ENCODE results near the gene RREB1.

RREB1 gene

DNA sequence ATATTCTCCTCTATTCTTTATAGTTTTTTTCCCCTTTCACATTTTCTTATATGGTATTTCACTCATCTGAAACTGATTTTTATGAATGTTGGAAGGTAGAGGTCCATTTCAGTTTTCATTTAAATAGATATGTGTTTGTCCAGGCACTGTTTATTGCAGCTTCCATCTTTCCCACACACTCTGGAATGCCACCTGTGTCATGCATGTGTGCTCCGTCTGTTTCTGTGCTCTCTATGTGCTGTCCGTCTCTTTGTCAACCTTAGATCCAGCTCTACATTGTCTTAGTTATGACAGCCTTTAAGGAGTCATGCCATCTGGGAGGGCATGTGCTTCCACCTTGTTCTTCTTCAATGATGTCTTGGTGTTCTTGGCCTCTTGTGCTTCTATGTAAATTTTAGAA is 36.4 kb upstream of the RREB1 start:
- H3K36me3 Mint-ChIP-seq (ENCODE audit: low read depth): no peaks in the 10 kb centered on the region
- TF ChIP-seq, protein P1, sequence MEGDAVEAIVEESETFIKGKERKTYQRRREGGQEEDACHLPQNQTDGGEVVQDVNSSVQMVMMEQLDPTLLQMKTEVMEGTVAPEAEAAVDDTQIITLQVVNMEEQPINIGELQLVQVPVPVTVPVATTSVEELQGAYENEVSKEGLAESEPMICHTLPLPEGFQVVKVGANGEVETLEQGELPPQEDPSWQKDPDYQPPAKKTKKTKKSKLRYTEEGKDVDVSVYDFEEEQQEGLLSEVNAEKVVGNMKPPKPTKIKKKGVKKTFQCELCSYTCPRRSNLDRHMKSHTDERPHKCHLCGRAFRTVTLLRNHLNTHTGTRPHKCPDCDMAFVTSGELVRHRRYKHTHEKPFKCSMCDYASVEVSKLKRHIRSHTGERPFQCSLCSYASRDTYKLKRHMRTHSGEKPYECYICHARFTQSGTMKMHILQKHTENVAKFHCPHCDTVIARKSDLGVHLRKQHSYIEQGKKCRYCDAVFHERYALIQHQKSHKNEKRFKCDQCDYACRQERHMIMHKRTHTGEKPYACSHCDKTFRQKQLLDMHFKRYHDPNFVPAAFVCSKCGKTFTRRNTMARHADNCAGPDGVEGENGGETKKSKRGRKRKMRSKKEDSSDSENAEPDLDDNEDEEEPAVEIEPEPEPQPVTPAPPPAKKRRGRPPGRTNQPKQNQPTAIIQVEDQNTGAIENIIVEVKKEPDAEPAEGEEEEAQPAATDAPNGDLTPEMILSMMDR (IDR thresholded peaks at IDR 0.05): no peak
- peaks cover 2% of the 10 kb centered on the region for H3K27me3 Mint-ChIP-seq (ENCODE audit: low read depth, poor library complexity)
- H3K9me3 Mint-ChIP-seq: no peaks in the 10 kb centered on the region
- no peak overlapping the region for H3K27ac Mint-ChIP-seq
- H3K4me3 Mint-ChIP-seq: no peak overlapping the region
- H3K4me1 Mint-ChIP-seq: no peaks in the 10 kb centered on the region
- no peak for DNase-seq

DNA sequence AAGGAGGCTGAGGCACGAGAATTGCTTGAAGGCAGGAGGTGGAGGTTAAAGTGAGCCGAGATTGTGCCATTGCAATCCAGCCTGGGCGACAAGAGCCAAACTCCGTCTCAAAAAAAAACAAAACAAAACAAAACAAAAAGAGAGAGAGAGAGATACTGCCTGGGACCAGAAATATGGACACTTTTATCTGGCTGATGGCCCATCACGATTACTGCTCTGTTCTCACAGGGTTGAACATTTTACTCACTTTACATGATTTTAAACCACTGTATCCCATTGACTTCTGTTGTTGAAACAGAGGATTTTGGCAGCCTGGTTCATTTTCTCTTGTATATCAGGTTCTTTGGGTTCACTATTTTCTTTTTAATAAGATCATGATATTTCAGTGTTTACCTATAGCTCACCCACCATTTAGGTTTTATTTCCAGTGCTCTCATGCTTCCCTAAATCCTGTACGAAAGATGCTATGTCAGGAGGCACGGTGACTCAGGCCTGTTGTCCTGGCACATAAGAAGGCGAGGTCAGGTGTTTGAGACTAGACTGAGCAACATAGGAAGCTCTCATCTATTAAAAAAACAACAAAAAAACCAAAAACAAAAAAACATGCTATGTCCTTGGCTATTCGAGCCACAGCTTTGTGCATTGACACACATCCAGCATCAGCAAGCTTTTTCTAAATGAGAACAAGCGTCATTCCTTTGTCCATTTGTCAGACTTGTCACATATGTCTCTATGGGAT is 34.5 kb upstream of the RREB1 start:
- TF ChIP-seq, protein P1 (IDR thresholded peaks at IDR 0.05): no peak
- Mint-ChIP-seq H3K9me3 (no peaks in the 10 kb centered on the region), H3K36me3 (ENCODE audit: low read depth) (no peaks in the 10 kb centered on the region), H3K27me3 (ENCODE audit: low read depth, poor library complexity) (peaks cover 2% of the 10 kb centered on the region), H3K27ac (no peak overlapping the region), H3K4me1 (no peaks in the 10 kb centered on the region), H3K4me3 (no peak overlapping the region)
- no peak for DNase-seq

GRCh38 chr6:7073821-7074525 is 33.8 kb upstream of the RREB1 start:
- peaks cover 7% of the 10 kb centered on the region for H3K27me3 Mint-ChIP-seq (ENCODE audit: low read depth, poor library complexity)
- no peaks in the 10 kb centered on the region for H3K4me1 Mint-ChIP-seq
- no peaks in the 10 kb centered on the region for H3K36me3 Mint-ChIP-seq (ENCODE audit: low read depth)
- TF ChIP-seq, protein P1 (IDR thresholded peaks at IDR 0.05): no peak
- no peaks in the 10 kb centered on the region for H3K9me3 Mint-ChIP-seq
- H3K27ac Mint-ChIP-seq: no peak overlapping the region
- DNase-seq: no peak
- H3K4me3 Mint-ChIP-seq: no peak overlapping the region

GRCh38 chr6:7074870-7075269 is 32.9 kb upstream of the RREB1 start:
- TF ChIP-seq, protein P1 (IDR thresholded peaks at IDR 0.05): no peak
- Mint-ChIP-seq H3K4me1 (no peaks in the 10 kb centered on the region), H3K27me3 (ENCODE audit: low read depth, poor library complexity) (peaks cover 7% of the 10 kb centered on the region), H3K4me3 (no peak overlapping the region), H3K36me3 (ENCODE audit: low read depth) (no peaks in the 10 kb centered on the region), H3K9me3 (no peaks in the 10 kb centered on the region), H3K27ac (no peak overlapping the region)
- no peak for DNase-seq

DNA sequence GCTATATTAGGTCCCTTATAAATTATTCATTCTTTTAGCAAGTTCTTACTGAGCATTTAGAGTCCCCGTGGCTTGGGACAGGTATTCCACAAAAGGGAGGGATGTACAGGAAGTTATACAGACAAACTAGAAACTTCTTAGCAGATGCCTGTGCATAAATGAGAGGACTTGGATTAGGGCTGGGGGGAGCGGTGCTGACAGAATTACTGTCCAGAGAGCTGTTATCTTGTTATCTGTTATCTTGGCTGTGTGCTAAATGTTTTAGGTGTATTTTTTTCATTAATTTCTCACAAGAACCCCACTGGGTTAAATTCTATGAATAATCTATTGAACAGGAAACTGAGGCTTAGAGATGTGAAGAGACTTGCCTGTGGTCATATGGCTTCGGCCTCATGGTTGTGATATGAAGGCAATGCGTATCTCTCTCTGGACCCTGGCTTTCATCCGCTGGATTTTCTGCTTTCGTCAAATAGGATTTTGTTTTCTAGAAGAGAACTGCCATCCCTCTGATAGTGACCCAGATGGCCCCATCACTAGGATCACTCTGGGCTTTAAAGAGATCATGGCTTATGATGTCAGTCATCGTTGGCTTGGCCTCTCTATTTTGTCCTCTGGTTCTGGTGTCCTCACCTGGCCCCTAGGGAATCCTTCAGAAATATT is 32.3 kb upstream of the RREB1 start:
- Mint-ChIP-seq H3K4me1 (no peaks in the 10 kb centered on the region), H3K27me3 (ENCODE audit: low read depth, poor library complexity) (peaks cover 5% of the 10 kb centered on the region), H3K4me3 (no peak overlapping the region), H3K9me3 (no peaks in the 10 kb centered on the region), H3K27ac (no peak overlapping the region), H3K36me3 (ENCODE audit: low read depth) (no peaks in the 10 kb centered on the region)
- TF ChIP-seq, protein P1 (IDR thresholded peaks at IDR 0.05): no peak
- DNase-seq: no peak

Data from nephron progenitor cell (in vitro differentiated cells).